Esophagus squamous epithelium (tissue), 4 donors: ENCODE measurements around the gene TCOF1.

Experiments used
- CTCF ChIP-seq, 6 experiments: fragments of 450-650 bp in 4 of 6; fragments of 200-600 bp in 2 of 6; sonication (generic) in 2 of 6; IDR thresholded peaks; one replicate each; pipeline ENCODE4 v1.5.1; 2016 to 2019; ENCODE audit warnings: antibody characterized with exemption in 6 of 6, mild to moderate bottlenecking in 4 of 6, moderate library complexity in 4 of 6
- POLR2A ChIP-seq, 4 donors: fragments of 450-650 bp; IDR thresholded peaks; one replicate each; pipeline ENCODE4 v1.6.1; 2017; ENCODE audit warnings: antibody characterized with exemption in 4 of 4, mild to moderate bottlenecking in 4 of 4, moderate library complexity in 3 of 4

DNA sequence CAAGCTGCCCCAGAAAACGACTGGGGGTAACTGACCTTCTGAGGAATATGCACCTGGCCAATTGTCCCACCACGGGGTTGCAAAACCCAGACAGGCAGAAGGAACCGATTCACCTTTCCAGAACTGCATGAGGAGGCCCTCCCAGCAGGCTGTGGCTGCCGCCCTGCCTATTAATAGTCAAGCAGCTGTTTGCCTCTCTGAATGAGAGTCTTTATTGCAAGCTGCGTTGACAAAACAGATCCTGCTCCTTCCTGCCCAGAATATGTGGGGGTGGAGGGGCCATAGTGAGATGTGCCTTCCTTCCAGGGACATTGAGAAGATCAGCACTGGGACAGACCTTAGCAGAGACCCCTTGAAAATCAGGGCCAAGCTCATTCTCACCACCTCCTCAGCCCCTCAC, 18.3 kb upstream of the TCOF1 start:
- TF ChIP-seq CTCF (IDR thresholded peaks at IDR 0.05) (no peak), POLR2A (IDR thresholded peaks at IDR 0.05) (no peak)
